SKM-1 treated with dmso at 0.1 percent for 144 hours (cell line): ENCODE results near the gene RBM6.

Source experiments
- DNase-seq: peaks from one replicate; lab custom pipeline; 2025; ENCODE audit not compliant: unreplicated experiment; lab: John Stamatoyannopoulos, UW

The RBM6 gene

GRCh38 chr3:50124052-50124799 is 184.3 kb downstream of the RBM6 start:
- DNase-seq: no peak

- no peak for DNase-seq
Measured at GRCh38 chr3:50124800-50125178, 184.8 kb downstream of the RBM6 start.

GRCh38 chr3:50125541-50126286 is 185.8 kb downstream of the RBM6 start:
- DNase-seq: no peak

GRCh38 chr3:50126287-50127211 is 186.6 kb downstream of the RBM6 start:
- no peak for DNase-seq
